HG03354 (cell line): Measurements from ENCODE around the gene CEP85L.
"Not testable (repeated sequence)": the region's sequence is repeated elsewhere in the genome, so short reads cannot be mapped to it uniquely, and the experiment has no call there.

ENCODE experiments used
- ATAC-seq: cut with Tn5 transposase; IDR thresholded peaks from one replicate; pipeline ENCODE4 v1.9.1; 2021; ENCODE audit warnings: mild to moderate bottlenecking; ENCODE audit not compliant: unreplicated experiment, poor library complexity, severe bottlenecking

The CEP85L gene

DNA sequence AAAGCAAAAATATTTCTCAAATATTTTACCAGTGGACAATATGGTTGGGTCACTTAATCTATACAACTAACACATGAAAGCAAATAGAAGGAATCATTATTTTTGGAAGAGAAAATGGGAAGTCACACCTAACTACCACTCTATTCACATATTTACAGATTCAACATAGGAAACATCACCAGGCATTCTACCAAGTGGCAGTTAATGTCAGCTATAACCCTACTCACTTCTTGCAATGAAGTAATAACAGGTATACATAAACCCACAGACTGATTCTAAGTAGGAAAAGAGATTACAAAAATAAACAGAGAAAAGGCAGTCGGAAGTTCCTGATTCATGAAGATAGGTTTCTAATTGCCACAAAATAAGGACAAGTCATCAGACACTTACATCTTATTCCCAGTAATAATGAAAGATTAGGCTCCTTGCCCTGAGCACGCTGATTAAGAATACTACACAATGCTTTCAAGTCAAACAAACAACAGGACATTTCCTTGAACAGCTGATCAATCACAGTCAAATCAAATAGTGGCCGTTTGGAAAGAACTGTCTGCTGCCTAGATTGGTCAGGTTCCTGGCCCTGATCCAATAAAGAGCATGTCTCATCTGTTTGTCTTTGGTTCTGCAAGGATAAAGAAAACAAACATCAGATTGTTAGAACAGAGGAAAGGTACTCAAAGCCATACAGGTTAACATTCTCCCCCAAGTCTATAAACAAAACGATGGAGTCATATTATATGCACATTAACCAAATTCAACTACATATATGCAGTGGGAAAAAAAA, 182.5 kb downstream of the CEP85L start:
- no peak for ATAC-seq

- ATAC-seq: peak; percentile 75
Measured at GRCh38 chr6:118467181-118467580, 184.2 kb downstream of the CEP85L start.

DNA sequence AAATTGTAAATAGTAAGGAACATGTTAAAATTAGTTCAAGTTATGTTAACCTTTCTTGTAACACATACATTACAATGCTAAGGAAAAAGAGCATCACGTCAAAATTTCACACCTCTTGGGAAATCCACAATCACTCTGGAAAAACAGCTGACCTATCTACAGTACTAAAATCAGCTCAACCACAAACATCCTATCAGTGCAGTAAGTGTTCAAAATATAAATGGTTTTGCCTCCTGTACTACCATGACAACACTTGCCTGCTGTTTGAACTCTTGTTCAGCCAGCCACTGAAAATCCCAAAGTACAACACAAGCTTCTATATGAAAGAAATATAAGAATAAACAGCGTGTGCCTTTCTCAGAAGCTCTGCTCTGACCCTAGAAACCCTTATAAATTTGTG, 186.8 kb downstream of the CEP85L start:
- ATAC-seq: no peak

- ATAC-seq: no peak
Measured at GRCh38 chr6:118460958-118461470, 190.4 kb downstream of the CEP85L start.

GRCh38 chr6:118456982-118457381, 194.4 kb downstream of the CEP85L start:
- ATAC-seq: no peak

- ATAC-seq: no peak
Measured at GRCh38 chr6:118451839-118452238, 199.6 kb downstream of the CEP85L start.

- ATAC-seq: no peak
Measured at GRCh38 chr6:118444796-118445195, 206.6 kb downstream of the CEP85L start.

DNA sequence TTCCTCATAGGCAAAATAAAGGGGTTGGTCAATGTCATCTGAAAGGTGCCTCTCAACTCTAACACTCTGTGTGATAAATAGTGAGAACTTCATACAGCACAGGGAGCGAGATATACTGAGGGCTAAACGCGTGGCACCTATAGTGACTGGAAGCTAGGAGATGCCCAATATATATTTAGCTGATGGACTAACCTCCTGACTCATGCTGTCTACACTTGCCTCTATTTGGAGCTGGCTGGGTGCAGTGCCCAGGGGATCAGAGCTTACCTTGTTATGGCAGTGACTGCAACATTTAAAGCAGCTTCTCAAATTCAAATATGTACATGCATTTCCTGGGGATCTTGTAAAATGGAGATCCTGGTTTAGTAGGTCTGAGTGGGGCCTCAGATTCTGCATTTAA, 214.9 kb downstream of the CEP85L start:
- no peak for ATAC-seq

GRCh38 chr6:118434147-118434546, 217.2 kb downstream of the CEP85L start:
- not testable (repeated sequence) for ATAC-seq

GRCh38 chr6:118421312-118421711, 230.1 kb downstream of the CEP85L start:
- not testable (repeated sequence) for ATAC-seq

- ATAC-seq: no peak
Measured at GRCh38 chr6:118419448-118420394, 231.7 kb downstream of the CEP85L start.
